HG03280 (cell line): Measurements from ENCODE around the gene TSPAN18.

Experiments used
- ATAC-seq: cut with Tn5 transposase; IDR thresholded peaks from one replicate; pipeline ENCODE4 v1.9.1; 2021; ENCODE audit warnings: mild to moderate bottlenecking, moderate library complexity; ENCODE audit not compliant: unreplicated experiment

The TSPAN18 gene

DNA sequence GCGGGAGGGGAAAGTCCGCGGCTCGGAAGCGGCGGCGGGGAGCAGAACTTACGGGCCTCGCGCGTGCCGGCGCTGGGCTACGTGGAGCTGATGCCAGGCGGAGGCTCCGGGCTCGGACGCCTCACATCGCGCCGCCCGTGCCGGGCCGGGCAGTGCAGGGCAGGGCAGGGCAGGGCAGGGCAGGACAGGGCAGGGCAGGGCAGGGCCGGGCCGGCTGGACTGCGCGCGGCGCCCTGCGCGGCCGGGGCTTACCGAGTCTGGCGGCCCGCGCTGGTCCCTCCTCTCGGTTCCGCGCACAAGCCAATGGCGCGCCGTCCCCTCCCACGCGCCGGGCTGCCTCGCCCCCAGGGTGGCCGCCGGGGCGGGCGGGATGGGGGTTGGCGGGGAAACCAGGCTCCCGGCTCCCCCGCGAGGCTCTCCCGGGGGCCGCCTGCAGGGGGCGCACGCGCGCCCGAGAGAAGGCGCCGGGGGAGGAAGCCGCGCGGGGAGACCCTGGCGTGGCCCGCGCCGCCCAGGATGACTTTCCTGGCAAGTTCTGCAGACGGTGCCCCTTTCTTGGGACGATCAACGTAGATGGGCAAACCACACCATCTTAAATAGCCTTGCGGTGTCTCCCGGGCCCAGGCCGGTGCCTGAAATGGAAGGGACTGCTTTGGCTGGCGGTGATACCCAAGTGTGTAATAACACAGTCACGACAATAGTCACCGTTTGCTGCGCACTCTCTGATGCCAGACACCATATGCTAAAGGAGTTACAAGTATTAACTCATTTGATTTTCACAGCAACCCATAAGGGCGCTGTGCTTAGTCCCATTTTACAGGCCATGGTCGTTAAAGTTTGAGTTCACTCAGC, 224.1 kb downstream of the TSPAN18 start, which contains the start of gene TP53I11:
Gene TP53I11 (minus strand): TSS at position 259 of the 852 bp plus-strand sequence. CDS start 12,548 bp downstream, outside the sequence.
- no peak for ATAC-seq

DNA sequence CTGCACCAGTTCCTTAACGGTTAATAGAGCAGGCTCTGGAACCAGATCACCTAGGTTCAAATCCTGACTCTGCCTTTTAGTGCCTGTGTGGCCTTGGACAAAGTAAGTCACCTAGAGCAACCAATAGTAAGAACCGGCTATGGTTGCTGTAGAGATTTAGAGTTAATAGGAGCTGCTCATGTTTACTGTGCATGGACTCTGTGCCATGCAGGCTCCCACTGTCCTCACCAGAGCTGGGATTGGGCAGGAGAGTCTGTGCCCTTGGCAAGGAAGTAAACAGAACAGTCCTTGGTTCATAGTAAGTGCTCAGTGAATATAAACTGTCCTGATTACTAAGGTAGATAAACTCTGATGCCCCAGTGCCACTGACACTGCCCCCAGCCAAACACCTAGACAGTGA, 225.3 kb downstream of the TSPAN18 start:
- no peak for ATAC-seq

- no peak for ATAC-seq
Measured at GRCh38 chr11:44952500-44953260, 225.9 kb downstream of the TSPAN18 start.

DNA sequence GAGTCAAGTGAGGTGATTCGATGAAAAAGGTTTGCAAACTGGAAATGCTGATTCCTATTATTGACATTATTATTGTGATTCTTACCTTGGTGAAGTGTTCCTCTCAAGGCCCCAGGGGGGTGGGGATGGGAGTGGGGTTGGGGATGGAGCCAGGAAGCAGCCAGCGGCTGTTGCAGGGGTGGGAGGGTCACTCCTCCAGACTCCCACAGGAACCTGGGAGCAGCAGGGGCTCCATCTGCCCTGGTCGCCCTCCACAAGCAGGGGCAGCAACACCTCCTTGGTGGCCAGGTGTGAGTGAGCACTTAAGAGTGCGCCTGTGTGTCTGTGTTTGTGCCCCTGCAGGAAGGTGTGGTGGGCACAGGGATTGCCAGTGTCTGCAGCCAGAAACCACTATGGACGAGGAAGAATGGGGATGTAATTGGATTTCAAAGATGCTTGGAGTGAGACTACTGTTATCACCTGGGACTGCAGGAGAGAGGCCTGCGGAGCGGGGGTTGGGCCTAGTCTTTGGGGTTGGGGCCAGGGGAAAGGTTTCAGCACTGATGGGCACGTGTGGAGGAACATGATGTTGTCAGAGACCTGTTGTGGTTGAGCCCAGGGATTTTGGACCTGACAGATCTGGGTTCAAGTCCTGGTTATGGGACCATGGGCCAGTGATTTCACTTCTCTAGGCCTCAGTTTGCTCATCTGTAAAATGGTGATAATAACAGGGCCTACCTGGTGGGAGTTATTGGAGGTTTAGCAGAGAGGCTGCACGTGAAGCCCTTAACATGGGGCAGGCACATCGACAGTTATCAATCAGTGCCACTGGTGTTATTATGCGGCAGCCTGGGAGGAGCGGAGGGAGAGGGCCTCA, 227.5 kb downstream of the TSPAN18 start:
- no peak for ATAC-seq

GRCh38 chr11:44955015-44955738, 228.4 kb downstream of the TSPAN18 start:
- ATAC-seq = no peak

- no peak for ATAC-seq
Measured at GRCh38 chr11:44957040-44957515, 230.3 kb downstream of the TSPAN18 start.

DNA sequence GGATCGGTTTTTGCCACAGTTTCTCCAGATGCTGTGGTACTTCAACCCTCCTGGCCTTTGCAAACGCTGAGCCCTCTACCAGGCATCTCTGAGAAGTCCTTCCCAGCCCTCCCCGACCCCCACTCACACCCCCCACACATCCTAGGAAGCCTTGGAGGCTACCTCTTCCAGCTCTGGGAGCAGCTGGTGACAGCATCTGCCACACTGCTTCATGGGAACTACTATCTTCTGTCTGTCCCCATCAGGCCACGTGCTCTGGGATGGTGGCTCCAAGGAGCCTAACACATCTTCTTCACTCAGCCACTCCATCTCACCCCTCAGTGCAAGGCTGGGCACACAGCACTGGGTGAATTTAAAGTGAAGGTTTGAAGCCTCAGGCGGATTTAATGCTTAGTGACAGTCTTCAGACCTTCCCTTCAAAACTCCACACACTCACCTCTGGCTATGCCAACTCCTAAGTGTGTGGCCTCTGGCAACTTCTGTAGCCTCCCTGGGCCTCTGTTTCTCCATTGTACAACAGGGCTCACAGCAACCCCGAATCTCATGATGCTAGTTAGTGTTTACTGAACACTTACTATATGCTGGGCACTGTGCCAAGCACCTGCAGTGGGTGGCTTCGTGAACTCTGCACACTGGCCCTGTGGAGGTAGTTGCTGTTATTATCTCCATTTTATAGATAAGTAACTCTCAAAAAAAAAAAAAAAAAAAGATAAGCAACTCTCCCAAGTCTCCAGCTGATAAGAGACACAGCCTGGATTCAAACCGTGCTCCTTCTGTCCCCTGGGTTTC, 231.2 kb downstream of the TSPAN18 start:
- ATAC-seq = no peak

DNA sequence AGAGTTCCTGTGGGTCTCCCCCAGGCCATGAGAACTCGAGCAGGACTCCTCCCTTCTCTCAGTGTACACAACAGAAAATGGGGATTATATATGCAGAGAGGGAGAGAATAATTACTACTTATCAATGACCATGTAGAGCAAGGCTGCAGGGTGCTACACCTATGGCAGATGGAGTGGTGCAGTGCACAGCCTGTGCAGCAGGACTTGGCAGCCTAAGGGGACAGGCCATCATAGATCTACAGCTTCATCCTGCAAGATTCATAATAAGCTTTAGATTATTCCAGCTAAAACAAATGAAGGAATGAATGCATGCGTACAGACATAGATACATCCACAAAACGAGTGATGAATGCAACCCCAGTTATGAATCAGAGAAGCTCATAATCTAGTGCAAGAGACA, 232.3 kb downstream of the TSPAN18 start:
- no peak for ATAC-seq

GRCh38 chr11:44960200-44960845, 233.6 kb downstream of the TSPAN18 start:
- no peak for ATAC-seq

DNA sequence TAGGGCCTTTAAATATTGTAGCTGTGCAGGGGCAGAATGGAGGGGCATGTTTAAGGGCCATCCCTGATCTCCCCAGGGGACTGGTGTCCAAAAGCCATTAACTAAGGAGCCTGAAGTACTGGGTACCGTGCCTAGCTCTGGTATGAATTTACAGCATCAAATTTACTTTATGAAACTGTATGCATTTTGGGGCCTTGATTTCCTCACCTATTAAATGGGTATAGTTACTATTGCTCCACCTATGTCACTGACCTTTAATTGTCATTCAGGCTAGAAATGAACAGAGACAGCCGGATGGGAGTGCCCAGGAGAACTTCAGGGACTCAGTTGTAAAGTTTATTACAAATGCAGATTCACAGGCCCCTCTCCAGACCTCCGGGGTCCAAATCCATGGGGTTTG, 235.7 kb downstream of the TSPAN18 start:
- no peak for ATAC-seq

DNA sequence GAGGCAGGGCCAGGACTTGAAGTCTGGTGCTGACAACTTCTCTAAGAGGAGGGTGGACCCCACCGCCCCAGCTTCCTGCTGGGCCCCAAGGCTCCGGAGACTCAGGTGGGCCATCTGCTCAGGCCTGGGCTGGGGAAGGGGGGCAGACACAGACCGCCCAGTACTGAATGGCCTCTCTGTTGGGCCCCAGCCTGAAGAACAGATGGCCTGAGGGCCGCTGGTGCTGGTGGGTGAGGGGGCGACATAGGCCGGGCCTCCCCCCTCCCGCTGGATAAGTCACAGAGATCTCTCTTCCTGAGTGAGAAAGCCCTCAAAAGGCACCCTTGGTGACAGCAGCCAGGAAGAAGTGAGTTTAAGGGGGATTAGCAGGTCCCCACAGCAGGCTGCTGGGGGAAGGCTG, 236.4 kb downstream of the TSPAN18 start:
- no peak for ATAC-seq

GRCh38 chr11:44963948-44964347, 237.2 kb downstream of the TSPAN18 start:
- no peak for ATAC-seq

DNA sequence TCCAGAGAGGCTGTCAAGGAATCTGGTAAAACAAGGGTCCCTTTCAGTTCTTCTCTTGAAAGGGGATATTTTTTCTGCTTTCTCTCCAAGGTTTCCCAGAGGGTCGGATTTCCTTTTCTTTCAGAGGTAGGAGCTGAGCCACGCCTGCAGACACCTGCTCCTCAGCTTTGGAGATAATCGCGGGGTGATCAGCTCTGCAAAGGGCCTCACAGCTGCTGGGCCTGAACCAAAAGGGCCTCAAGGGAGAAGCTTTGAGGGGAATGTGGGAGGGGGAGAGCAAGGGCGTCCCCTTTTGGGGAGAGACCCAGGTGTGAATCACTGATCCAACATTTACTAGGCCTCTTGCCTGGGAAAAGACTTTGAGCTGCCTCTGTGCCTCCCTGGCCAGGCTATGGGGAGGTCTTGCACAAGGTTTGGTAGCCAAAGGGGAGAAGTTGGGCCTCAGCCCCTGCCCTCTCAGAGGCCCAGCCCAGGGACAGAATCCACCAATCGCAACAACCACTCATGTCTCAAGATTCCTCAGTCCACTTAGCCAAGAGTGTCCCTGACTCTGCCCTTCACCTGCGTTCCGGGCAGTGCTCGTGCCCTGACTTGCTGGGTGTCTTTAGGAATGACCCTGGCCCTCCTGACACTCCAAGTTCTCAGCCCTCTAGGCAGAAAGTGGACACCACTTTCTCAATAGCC, 237.9 kb downstream of the TSPAN18 start:
- ATAC-seq = no peak

DNA sequence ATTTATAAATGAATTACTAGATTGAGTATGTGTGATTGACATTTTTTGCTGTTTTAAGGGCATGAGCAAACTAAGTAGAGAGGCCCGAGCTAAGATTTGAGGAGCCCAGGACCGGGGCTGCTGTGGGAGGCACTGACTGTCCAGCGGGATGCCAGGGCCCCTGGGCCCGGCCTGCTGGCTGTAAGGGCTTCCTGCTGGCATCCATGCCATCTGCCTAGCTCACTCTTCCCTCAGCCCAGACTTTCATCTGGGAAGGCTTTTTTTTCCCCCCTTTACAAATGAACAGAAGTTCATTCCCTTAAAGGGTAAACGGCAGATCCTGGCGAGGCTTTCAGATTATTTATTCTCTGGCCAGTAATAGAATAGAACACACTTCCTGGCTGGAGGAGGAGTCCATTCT, 239.9 kb downstream of the TSPAN18 start:
- no peak for ATAC-seq

DNA sequence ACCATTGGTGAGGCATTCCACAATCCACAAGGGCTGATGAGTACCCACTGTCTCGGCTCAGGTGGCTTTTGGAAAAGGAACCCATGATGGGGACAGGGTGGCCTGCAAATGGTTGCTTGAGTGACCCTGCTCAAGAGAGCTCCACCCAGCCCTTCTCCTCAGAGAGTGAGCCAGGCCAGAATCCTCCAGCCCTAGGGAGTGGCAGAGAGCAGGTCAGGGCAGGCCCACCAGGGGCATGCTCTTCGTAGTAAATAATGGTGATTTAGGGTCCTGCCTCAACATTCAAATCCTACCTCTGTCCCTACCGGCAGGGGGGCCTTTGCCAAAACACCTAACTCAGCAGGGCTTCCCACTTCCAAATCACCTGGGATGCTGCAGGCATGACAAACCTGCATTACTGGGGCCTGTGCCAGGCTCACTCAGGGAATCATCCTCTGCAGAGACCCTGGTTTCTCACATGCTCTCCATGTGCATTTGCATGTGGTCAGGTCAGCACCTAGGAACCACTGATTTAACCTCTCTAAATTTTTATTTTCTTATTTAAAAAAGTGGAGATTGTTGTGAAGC, 241.3 kb downstream of the TSPAN18 start:
- no peak for ATAC-seq

DNA sequence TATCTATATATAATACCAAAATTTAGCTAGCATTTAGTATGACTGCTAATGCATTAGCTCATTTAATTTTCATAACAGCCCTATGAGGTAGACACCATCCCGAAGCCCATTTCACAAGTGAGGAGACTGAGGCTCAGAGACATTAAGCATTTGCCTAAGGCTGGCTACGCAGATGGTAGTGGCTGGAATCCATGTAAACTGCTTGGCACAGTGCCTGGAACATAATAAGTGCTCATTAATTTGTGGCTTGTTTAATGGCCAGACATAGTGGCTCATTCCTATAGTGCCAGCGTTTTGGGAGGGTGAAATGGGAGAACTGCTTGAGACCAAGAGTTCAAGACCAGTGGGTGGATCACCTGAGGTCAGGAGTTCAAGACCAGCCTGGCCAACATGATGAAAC, 241.7 kb downstream of the TSPAN18 start:
- ATAC-seq = no peak

DNA sequence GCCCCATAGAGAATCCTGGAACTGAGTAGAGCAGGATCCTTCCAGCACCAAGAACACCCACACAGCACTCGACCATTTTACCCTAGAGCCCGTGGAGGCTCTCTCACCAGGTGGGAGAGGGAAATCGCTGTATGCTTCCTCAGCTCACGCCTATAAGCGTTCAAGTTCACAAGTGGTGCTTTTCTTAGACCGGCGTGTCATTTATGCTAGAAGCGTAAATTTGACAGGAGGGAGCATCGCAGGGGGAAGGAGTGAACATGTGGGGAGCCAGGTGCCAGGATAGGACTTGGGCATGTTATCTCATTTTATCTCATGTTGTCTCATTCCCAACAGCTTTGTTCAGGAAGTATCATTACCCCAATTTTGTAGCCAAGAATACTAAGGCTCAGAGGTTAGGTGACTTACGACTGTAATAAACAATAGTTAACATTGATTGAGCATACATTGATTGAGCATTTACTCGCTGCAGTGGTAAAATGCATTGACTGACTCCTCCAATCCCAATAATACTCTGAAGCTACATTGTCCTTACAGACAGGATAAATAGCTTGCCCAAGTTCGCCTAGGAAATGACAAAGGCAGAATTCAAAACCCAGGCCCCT, 243.0 kb downstream of the TSPAN18 start:
- ATAC-seq = no peak

- ATAC-seq = no peak
Measured at GRCh38 chr11:44970293-44970692, 243.5 kb downstream of the TSPAN18 start.
